Measurements from ENCODE around the gene TAF4B.
"Not testable (repeated sequence)": the region's sequence is repeated elsewhere in the genome, so short reads cannot be mapped to it uniquely, and the experiment has no call there.

The TAF4B gene

DNA sequence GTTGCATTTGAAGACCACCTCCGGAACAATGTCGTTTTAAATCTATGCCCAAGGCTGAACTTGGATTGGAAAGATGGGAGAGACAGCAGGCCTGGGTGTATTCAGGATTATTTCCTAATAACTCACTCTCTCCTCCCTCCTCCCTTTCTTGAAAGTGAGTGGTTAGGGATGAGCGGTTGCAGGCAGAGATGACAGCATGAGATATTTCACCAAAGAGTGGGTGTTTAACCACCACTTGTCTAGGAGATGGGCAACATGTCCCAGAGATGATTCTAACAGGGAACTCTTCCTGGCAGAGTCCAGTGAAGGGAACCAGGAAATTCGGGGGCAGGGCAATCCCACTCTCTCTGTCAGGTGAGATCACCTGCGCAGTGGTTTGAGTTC lies 198.9 kb downstream of the TAF4B start:
- DNase-seq = no peak

DNA sequence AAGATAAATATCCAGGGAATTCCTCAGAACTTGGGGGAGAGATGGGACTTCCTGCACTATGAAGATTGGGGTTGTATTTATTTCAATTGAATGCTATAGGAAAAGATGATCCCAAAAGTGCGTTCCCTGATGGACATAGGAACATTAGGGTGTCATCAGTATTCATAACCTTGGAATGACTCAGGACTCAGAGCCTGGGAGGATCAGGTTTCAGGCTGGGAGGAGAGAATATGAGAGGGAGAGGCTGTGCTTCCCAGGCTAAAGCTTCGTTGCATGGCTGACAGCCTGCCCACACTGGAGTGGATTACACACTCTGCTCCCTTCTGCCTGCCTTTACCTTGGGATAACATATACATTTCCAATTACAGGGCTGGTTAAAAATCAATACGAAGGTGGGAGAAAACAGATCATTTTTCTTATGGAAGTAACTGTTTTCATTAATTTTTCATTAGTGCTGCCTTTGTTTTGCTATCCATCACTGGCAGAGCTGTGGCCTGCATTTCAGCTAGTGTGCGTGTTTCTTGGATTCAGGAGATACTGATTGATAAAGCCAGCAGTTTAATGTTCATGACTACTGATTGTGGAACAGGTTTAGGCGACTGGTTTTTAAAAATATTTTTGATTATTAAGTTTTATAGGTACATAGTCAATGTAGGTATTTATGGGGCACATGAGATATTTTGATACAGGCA lies 203.4 kb downstream of the TAF4B start:
- no peak for DNase-seq

DNA sequence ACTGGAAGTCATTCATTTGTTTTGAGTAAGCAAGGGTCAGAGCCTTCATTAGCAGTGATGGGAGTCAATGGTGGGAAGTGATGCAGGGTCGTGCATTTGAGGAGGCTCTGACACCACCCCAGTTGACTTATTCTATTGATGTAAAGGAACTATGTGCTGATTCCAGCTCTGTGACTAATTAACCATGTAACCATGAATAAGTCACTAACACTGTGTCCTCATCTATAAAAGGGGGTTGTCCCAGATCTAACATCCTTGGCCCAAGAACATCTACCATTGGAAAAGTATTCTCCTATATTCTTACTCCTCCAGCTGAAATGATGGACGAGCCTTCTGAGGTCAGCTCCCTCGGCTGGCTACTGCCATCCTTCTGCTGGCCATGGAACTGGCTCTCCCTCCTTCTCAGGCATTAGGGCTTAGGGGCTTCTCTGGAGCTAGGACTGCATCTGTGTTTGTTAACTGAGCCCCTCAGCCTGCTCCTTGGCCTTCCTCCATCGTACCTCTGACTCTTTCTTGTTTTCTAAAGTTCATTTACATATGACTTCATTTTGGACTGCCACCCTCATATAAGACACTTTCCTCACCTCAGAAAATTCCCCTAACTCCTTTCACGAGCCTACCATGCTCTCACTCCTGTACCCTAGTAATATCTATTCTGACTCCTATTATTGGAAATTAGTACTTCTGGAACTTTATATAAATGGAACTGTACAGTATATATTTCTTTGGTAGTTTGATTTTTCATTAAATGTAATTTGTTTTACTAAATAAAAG lies 206.6 kb downstream of the TAF4B start:
- DNase-seq = no peak

DNA sequence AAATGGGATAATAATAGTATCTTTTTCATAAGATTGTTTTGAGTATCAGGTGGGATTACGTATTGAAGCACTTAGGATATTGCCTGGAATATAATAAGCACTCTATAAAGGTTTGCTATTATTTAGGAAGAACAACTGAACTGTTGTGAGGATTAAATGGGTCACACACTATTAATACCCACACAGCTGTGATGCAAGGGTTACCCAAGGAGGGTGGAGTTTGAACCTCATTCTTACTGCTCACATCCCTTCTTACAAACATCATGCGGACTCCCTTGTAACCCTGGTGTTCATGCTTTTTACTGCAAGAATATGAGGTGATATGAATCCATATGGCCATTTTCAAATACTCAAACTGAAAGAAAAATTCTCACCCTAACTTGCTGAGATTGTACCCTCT lies 208.6 kb downstream of the TAF4B start:
- DNase-seq = no peak

DNA sequence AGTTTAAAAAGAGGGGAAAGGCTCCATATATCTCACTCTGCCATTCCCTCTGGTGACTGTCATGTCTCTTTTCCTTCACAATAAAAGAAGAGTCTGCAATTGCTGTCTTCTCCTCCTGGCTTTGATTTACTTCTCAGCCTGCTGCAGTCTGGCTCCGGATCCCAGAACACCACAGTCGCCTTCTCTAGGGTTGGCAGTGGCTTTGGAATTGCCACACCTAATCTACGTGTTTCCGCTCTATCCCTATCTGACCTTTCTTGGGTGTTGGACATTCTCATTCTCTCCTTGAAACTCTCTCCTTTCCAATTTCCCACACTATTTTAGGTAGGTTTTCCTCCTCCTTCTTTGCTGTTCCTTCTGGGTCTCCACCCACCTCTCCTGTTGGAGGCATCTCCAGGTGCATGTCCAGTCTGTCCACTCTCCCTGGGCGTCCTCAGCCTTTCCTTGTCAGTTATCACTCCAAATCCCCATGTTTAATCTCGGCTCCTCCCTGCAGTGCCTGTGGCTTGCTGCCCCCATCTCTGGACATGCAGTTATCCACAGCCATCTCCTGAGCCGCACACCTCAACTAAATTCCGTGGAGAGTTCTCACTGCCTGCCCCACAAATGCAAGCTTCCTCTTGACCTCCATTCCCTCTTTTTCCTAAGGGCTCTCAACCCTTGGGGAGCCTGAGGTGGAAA lies 209.3 kb downstream of the TAF4B start:
- no peak for DNase-seq

DNA sequence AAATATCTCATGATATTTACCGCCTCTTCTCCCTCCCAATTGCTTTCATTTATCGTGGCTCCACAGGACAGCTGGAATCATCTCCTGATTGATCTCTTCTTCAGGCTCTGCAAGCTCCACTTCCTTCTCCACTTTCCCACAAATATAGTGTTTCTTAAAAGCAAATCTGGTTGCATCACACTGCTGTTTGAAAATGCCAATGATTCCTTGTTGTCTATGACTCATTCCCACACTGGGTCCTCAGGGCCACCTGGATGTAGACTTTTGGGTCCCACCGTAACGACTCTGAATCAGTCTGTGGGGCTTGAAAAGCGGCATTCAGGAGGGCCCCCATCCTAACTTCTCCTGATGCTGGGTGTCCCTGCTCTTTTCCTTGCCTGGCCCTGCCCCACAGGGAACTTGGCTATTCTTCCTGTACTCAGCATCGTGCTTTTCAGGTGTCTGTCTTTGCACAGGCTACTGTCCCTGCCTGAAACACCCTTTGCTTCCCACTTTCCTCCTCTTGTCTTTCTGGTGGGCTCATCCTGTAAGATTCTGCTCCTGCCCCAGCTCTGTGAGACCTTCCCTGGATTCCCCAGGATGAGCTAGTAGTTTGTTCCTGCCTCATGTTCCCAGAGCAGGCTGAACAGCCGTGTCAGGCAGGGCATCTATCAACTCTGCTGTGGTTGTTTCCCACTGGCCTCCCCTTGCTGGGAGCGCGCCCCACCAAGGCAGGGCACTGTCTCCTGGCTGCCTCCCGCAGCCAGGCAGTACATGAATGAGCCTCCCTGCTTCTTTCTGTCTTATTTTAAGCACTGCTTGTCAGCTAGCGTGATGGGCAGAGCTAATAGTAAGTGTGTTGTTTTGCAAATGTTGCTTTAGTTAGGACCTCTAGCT lies 210.2 kb downstream of the TAF4B start:
- no peak for DNase-seq

DNA sequence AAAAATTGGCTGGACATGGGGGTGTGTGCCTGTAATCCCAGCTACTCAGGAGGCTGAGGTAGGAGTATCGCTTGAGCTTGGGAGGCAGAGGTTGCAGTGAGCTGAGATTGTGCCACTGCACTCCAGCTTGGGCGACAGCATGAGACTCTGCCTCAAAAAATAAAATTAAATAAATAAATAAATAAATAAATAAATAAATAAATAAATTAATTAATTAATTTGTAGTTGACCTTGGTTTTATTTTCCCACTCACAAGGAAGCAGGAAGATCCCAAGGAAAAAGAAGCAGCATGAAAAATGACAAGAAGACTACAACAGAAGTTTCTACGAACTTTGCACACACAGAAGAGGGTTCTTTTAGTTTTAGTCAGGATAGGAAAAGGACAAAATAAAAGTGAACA lies 211.4 kb downstream of the TAF4B start:
- not testable (repeated sequence) for DNase-seq

DNA sequence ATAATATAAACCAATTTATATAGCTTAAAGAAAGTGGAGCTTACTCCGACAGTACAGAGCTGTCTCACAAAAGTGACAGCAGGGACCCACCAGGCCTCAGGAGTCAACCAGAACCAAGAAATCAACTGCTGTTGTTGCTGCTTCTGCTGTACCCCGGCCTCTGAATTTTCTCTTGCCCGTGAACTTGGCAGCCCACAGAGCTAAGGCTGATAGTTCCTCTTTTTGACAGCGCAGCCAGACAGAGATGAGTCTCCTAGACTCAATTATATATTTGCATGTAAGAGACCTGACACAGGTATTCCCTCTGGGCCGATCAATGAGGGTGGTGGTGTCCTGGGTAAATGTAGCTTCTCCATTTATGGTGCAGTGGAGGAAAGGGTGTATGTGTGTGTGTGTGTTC lies 212.7 kb downstream of the TAF4B start:
- no peak for DNase-seq

DNA sequence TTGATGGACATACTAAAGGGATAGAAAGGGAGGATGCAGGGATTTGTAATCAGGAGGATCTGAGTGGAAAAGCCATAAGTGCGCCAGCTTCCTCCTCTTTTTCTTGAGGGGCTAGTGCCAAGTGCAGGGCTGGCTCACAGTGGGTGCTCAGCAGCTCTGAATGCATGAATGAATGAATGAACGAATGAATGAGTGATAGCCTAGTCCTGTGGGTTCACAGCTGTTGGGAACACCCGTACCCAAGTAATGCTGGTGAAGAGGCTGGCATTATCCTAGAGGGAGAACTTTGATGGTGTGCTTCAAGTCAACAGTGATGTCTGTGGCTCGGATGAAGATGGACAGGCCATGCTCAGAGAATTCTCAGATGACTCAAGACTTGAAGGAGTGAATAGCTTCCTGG lies 213.3 kb downstream of the TAF4B start:
- no peak for DNase-seq

DNA sequence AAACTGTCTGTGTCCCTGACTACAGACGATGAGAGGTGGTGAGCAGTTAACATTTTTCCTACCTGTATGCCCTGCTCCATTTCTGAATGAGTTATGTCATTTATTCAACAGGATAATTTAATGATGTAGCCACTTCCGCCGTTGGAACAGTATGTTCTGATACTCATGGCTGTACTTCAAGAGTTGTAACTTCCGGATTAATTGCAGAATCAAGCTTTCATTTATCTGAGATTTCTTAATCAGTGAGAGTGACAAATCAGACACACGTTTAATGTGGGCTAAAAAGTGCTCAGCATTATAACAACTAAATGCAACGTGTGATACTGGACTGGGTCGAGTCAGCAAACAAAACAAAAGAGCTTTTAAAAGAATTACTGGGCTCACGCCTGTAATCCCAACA lies 214.4 kb downstream of the TAF4B start:
- DNase-seq = no peak
